Placental epithelial cell (primary cell): ENCODE results near the gene ATXN7L1. TPM values are rescaled to one million over a fixed set of nuclear protein-coding genes. Genes with fewer than 3 reads are reported as not detected.

ENCODE experiments used
- total RNA-seq: library from RNA; depleted of rRNA; stranded (reverse); fragments of >200 nt; gene quantifications from 2 replicates; pipeline ENCODE4 v1.2.3, GENCODE V29; 2012

Gene ATXN7L1
- total RNA-seq, result 4.2 and 9.4 TPM in 2 replicates

GRCh38 chr7:105876091-105876963, at the start of gene ATXN7L1:
Gene ATXN7L1 (minus strand): TSS chr7:105876599. CDS start chr7:105876558, 41 bp downstream.

GRCh38 chr7:105581066-105581811, 295.2 kb downstream of the ATXN7L1 start, which contains the start of gene EFCAB10:
Gene EFCAB10 (minus strand): TSS chr7:105581493. CDS start chr7:105581463, 30 bp downstream.

Other genes starting within 250 kb of the ATXN7L1 start
- gene CDHR3, start 86.7 kb upstream of the ATXN7L1 start, total RNA-seq, result 0.22 and 0.39 TPM in 2 replicates
- 40.6 and 48.7 TPM in 2 replicates for gene SYPL1, start 235.7 kb upstream of the ATXN7L1 start, total RNA-seq